Right cardiac atrium (tissue), 5 donors: ENCODE data around the gene RNF130. TPM values are rescaled to one million over a fixed set of nuclear protein-coding genes. Genes with fewer than 3 reads are reported as not detected.
A peak's percentile ranks its signal among the peaks of the same experiment; 100 is the strongest.

Experiments
- ATAC-seq, 2 donors: fragments of 200-7000 bp; cut with Tn5 transposase; one replicate each; pipeline versions ENCODE4 v1.8.0 to v1.9.1; 2020; ENCODE audit warnings: moderate library complexity in 2 of 2, mild to moderate bottlenecking in 1 of 2
- DNase-seq, 3 donors: peaks; one replicate each; pipeline ENCODE4 v3.0.0-alpha.2; 2020
- H3K27ac ChIP-seq: one replicate; pipeline ENCODE4 v1.5.1; 2013; ENCODE audit warnings: mild to moderate bottlenecking, low read length, control low read depth, moderate library complexity
- H3K27me3 ChIP-seq: one replicate; pipeline ENCODE4 v1.6.1; 2013; ENCODE audit not compliant: control insufficient read depth, insufficient read depth
- H3K4me1 ChIP-seq: one replicate; pipeline ENCODE4 v1.6.1; 2013; ENCODE audit warnings: low read length; ENCODE audit not compliant: control insufficient read depth, insufficient read depth
- H3K4me3 ChIP-seq: one replicate; pipeline ENCODE4 v1.5.1; 2013; ENCODE audit warnings: low read length, control low read depth
- H3K9me3 ChIP-seq: one replicate; pipeline ENCODE4 v1.6.1; 2013; ENCODE audit warnings: low read length; ENCODE audit not compliant: control insufficient read depth
- WGBS: extraction: QIAGEN DNeasy Blood & Tissue Kit; methylation state at CpG from one replicate; pipeline ENCODE4 v1.1.7; 2013; 5-methylcytosine and 5-hydroxymethylcytosine counted together
- intact Hi-C, 4 donors: fragments of 100-400 bp; cut with DNase I; formaldehyde crosslinking; loops; one replicate each; pipeline versions ENCODE4 v1.11.0 to v1.14.0; 2022 to 2023
- polyA plus RNA-seq: library from polyadenylated mRNA; stranded (reverse); fragments of 200-250 nt; gene quantifications from one replicate; pipeline ENCODE4 v1.2.3, GENCODE V29; 2013
- total RNA-seq, 4 donors: library from RNA; stranded (reverse); fragmentation: NEBNext Ultra II Directional; extraction: Animal tissue kit (Norgen Biotek cat#: 25700); gene quantifications; one replicate each; pipeline ENCODE4 v1.2.1, GENCODE V29; 2021
- donor health status: healthy with polysubstance abuse.
- donor health status: DM: no; HTN: yes; CAD: no.
- donor health status: DM: no; HTN: no; CAD: no.
- donor health status: DM: no; HTN: yes; CAD: no; lungs with severe emphysema.
- donor health status: DM: yes; HTN: yes; CAD: no.

Gene RNF130
- total and polyA plus RNA-seq, 5 donors: 40.8 to 51.6 (median 48.2) TPM

DNA sequence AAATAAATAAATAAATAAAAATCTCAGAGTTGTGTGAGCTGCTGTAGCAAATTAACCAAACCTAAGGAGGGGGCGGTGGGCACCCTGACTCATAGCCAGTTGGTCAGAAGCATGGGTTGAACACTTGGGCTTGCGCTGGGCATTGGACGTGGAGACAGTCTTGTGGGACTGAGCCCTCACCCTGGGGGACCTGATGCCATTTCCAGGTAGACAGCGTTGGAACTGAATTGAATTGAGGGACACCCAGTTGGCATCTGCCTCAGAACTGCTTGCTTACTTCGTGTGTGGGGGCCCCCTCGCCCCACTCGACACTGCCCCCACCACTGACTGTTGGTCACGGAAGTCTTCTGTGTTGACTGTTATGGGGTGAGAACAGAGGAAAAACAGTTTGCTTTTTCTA, 144.9 kb downstream of the RNF130 start:
- H3K27ac ChIP-seq: no peak overlapping the region
- DNase-seq: no peak
- no peaks in the 10 kb centered on the region for H3K27me3 ChIP-seq
- no peaks in the 10 kb centered on the region for H3K9me3 ChIP-seq
- ATAC-seq: no peak
- intact Hi-C loops: no loop called here
- no peaks in the 10 kb centered on the region for H3K4me1 ChIP-seq
- 94% methylated on average over 8 of the region's 8 CpGs for WGBS
- no peak overlapping the region for H3K4me3 ChIP-seq

DNA sequence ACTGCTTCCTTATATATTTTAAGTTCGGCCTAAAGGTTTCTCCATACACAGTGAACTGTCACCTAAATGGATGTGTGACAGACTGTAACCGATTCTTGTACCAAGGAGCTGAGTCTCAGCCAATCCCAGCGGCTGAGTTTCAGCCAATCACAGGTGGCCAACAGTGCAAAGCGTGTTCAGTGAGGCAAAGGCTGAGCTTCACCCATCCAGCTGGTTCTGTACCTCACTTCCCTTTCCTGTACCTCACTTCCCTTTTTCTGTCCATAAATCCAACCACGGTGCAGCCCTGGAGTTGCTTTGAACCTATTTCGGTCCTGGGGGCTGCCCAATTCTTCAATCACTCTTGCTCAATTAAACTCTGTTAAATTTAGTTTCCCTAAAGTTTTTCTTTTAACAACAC, 148.1 kb downstream of the RNF130 start:
- Histone ChIP-seq H3K27ac (no peak overlapping the region), H3K9me3 (no peaks in the 10 kb centered on the region), H3K4me3 (no peak overlapping the region), H3K27me3 (no peaks in the 10 kb centered on the region), H3K4me1 (no peaks in the 10 kb centered on the region)
- WGBS: 76% methylated on average over 6 of the region's 6 CpGs
- intact Hi-C loops: no loop called here
- DNase-seq (no peak), ATAC-seq (no peak)

DNA sequence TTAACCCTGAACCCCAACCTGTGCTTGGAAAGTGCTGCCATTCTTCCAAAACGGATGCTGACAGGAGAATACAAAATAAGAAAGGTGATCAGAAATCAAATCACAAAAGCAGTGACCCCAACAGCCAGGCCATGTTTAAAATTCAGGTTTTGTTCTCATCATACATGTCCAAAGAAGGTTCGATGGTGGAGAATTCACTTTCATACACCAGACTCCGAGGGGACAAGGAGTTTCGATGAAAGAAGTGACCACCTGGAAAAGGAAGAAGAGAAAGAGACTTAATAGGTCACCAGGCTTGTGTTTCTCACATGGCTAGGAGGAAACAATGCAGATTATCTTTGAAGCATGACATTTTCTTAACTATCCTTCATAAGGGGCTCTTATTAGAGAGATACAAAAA, 151.4 kb downstream of the RNF130 start:
- Histone ChIP-seq H3K9me3 (no peaks in the 10 kb centered on the region), H3K27me3 (no peaks in the 10 kb centered on the region), H3K27ac (no peak overlapping the region), H3K4me1 (no peaks in the 10 kb centered on the region), H3K4me3 (no peak overlapping the region)
- intact Hi-C loops: no loop called here
- ATAC-seq (no peak), DNase-seq (no peak)
- 90% methylated on average over 4 of the region's 4 CpGs for WGBS

DNA sequence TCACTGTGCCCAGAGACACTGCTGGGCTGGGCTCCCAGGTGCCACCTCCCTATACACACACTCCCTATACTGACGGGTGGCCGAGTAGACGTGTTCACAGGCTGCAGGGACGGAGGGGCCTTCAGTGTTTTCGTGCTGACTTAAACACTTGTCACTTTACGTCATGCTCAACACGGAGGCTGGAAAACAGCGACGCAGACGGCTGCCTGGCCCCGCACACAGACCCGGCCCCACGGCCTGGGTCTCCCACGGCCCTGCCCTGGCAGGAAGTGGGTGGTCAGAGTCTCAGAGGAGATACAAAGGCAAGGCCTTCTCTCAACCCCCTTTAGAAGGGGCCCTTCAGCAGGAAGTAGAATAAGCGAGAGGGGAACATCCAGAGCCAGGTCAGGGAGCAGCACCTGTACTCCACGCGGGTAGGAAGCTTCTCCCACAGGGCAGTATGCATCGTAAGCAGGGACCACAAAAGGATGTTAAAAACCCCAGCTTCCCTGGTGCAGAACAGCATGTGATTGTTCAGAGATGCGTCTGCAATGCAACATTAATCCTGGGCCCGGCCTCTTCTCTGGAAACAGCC, 152.0 kb downstream of the RNF130 start:
- no peaks in the 10 kb centered on the region for H3K4me1 ChIP-seq
- H3K4me3 ChIP-seq: no peak overlapping the region
- intact Hi-C loops: no loop called here
- no peak for ATAC-seq
- no peaks in the 10 kb centered on the region for H3K27me3 ChIP-seq
- 87% methylated on average over 20 of the region's 20 CpGs for WGBS
- no peak for DNase-seq
- no peak overlapping the region for H3K27ac ChIP-seq
- no peaks in the 10 kb centered on the region for H3K9me3 ChIP-seq

DNA sequence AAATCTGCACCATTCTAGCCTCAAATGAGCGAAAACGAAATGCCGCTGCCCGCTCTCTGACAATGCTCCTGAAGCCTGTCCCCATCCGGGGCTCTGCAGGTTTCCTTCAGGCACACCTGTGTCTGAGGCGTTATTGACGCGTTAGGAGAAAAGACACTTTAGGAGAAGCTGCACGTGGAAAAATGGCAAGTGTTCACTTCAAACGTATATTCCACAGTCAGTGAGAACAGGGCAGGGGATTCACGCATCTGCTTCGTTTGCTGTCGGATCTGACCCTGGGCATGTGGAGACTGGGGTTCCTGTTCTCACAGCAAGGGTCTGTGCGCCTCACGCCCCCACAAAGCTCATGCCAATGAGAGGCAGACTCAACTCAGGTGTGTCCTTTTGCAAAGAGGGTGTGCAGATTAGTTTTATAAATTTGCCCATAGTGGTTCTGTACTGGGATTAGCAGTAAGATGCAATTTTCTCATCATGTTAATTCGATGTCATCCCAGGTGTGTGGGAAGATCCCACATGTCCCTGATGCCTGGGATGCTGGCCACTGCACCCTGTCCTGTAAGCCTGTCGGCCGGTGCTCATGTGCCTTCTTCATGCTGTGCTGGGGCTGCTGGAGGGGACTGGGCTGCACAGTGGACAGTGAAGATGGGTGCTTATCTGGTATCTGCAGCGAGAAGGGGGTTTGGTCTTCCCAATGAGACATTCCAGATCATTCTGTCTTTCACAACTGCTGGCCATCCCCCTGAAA, 152.6 kb downstream of the RNF130 start:
- Histone ChIP-seq H3K27me3 (no peaks in the 10 kb centered on the region), H3K4me3 (no peak overlapping the region), H3K27ac (no peak overlapping the region), H3K4me1 (no peaks in the 10 kb centered on the region), H3K9me3 (no peaks in the 10 kb centered on the region)
- WGBS: 92% methylated on average over 19 of the region's 19 CpGs
- DNase-seq (no peak), ATAC-seq (no peak)
- intact Hi-C loops: no loop called here

DNA sequence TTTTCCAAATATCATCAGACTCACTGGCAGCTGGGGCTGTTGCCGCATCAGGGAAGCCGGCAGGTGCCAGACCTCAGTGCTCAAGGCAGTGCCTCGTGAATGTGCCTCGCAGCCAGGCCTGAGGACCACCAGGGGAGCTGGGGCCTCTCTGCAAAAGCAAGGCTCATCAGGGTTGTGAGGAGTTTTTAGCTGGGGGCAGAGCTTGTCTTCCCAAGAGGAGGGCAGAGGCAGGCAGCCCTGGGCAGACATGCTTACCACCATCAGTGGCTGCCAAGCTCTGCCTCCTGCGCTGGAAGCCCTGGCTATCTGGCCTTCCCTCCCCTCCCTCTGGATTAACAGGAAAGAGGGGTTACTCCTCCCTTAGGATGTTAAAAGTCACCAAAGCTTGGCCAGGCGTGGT, 155.0 kb downstream of the RNF130 start:
- H3K27me3 ChIP-seq: no peaks in the 10 kb centered on the region
- DNase-seq (no peak), ATAC-seq (no peak)
- no peak overlapping the region for H3K4me3 ChIP-seq
- H3K4me1 ChIP-seq: no peaks in the 10 kb centered on the region
- no peaks in the 10 kb centered on the region for H3K9me3 ChIP-seq
- intact Hi-C loops: no loop called here
- WGBS: 87% methylated on average over 6 of the region's 6 CpGs
- H3K27ac ChIP-seq: no peak overlapping the region

DNA sequence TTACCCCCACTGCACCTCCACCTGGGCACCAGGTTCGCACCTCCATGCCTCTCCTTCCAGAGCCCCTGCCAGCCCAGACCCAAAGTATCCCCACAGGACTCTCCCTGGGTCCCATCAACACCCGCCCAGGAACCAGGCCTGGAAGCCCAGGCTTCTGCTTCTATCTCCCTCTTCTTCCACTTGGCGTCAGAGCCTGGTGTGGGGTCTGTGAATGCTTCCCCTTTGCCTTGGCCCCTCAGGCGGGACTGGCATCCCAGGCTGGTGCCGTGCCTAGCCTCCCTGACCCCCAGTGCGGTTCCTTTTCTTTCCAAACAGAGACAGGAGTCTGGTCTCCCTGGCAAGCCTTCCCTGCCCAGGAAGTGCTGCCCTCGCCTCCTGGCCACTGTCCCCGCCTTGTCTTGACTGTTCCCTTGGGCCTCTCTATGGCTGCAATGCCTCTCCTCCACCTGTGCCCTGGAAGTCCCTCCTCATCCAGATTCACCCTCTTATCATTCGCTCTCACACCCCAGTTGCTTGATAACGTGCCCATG, 156.1 kb downstream of the RNF130 start:
- WGBS: 84% methylated on average over 10 of the region's 10 CpGs
- ATAC-seq (no peak), DNase-seq (no peak)
- Histone ChIP-seq H3K4me1 (no peaks in the 10 kb centered on the region), H3K27me3 (no peaks in the 10 kb centered on the region), H3K9me3 (no peaks in the 10 kb centered on the region), H3K27ac (no peak overlapping the region), H3K4me3 (no peak overlapping the region)
- intact Hi-C loops: no loop called here

DNA sequence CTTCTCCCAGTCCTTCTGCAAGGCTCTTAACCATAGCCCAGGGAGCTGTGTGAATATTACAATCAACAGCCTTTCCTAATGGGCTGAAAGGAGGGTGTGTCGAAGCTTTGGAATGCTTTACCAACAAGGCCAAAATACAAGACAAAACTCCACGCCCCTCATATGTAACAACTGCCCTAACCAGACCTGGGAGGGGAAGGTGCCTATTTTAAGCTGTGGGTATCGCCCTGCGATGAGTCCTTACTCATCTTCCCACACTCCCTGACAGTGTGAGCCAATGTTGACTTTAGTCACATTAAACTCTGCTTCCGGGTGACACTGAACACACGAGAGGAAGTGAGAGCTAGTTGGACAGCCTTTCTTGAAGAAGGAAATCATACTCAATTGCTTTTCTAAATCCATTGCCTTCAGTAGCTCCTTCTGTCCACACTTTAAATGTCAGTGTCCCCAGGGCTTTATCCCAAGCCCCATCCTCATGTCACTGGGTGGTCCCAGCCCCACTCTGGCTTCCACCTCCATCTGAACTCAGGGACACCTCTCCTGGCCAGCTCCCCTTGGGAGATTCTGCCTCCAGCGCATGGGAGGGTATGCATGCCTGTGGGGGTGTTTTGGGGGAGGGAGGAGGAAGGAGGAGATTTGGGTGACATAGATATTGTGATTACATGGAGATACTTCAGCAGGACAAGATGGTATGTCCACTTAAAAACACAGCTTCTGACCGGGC, 157.4 kb downstream of the RNF130 start:
- intact Hi-C loops: no loop called here
- Histone ChIP-seq H3K4me3 (no peak overlapping the region), H3K27ac (no peak overlapping the region), H3K9me3 (no peaks in the 10 kb centered on the region), H3K4me1 (no peaks in the 10 kb centered on the region), H3K27me3 (no peaks in the 10 kb centered on the region)
- ATAC-seq: peak; percentile 44 to 62
- DNase-seq: no peak
- WGBS: 58% methylated on average over 8 of the region's 8 CpGs

DNA sequence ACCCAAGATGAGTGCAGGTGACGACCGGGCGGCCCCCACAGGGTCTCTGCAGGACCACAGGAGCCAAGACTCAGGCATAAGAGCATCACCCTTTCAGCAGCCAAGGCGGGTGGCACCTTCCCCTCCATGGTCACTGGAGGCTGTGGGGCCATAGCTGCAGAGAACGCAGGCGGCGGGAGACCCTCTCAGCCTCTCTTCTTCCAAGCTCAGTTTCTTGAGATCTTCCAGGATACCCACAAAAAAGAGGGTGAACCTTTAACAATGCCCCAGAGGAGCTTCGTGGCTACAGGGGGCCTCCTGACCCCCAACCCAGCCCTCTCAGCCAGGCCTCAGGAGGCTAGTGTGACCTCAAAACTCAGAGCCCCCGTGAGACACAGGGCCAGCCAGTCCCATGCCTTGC, 158.1 kb downstream of the RNF130 start:
- 91% methylated on average over 9 of the region's 9 CpGs for WGBS
- no peak overlapping the region for H3K4me3 ChIP-seq
- no peak for ATAC-seq
- peaks cover 3% of the 10 kb centered on the region for H3K4me1 ChIP-seq
- intact Hi-C loops: no loop called here
- DNase-seq: no peak
- no peak overlapping the region for H3K27ac ChIP-seq
- no peaks in the 10 kb centered on the region for H3K9me3 ChIP-seq
- no peaks in the 10 kb centered on the region for H3K27me3 ChIP-seq

DNA sequence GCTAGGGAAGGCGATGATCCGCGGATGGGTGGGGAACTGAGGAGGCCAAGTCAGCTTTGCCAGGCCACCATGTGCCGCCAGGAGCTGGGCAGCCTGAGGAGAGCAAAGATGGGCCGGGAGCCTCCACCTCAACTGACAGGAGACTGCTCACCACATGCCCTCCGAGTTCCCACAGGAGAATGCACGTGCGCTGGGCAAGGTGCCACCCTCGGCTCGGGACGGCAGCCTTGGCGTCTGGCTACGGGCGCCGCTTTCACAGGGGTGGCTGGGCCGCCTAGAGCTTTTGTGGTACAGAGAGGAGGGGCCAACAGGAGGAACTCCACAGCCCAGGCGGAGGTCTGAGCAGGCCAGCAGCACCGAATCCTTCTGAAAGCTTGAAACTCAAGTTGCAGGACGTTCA, 158.6 kb downstream of the RNF130 start:
- Histone ChIP-seq H3K27me3 (no peaks in the 10 kb centered on the region), H3K4me1 (peaks cover 4% of the 10 kb centered on the region), H3K4me3 (no peak overlapping the region), H3K9me3 (no peaks in the 10 kb centered on the region), H3K27ac (no peak overlapping the region)
- WGBS: 88% methylated on average over 19 of the region's 19 CpGs
- intact Hi-C loops: no loop called here
- DNase-seq (no peak), ATAC-seq (no peak)

DNA sequence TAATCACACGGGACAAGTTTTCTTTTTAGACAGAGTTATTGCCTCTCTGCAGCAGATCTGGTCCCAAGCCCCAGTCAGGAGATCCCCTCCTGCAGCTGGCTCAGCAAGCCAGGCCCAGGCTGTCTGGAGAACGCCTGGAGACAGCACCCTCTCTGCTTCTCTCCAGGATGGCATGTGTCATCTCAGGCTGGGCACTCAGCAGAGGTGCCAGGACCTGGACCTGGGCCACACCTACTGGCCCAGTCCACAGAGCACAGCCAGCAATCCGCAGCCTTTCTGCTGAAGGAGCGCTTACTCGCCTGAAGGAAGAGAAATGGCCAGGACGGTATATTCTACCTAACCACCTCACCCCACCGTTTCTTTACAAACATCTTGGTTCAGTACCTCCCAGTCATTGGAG, 159.2 kb downstream of the RNF130 start:
- Histone ChIP-seq H3K4me3 (no peak overlapping the region), H3K9me3 (no peaks in the 10 kb centered on the region), H3K4me1 (peaks cover 4% of the 10 kb centered on the region), H3K27me3 (no peaks in the 10 kb centered on the region), H3K27ac (no peak overlapping the region)
- intact Hi-C loops: no loop called here
- no peak for DNase-seq
- 84% methylated on average over 7 of the region's 7 CpGs for WGBS
- no peak for ATAC-seq
